Cardiac muscle cell (in vitro differentiated cells and primary cell): ENCODE results near the gene SYCE3. TPM values are rescaled to one million over a fixed set of nuclear protein-coding genes. Genes with fewer than 3 reads are reported as not detected.

Experiments used
- DNase-seq, 2 donors: peaks; one replicate each; pipeline versions ENCODE4 v3.0.0 to v3.0.0-alpha.2; 2010 to 2017; ENCODE audit warnings: low read depth in 1 of 2, low spot score in 1 of 2
- H3K27ac ChIP-seq: fragments of 200-600 bp; sonication (generic); 2 replicates; pipeline ENCODE4 v1.5.1; 2016
- H3K27me3 ChIP-seq: fragments of 200-600 bp; sonication (generic); 2 replicates; pipeline ENCODE4 v1.6.0; 2016; ENCODE audit warnings: control low read depth
- H3K36me3 ChIP-seq: fragments of 200-600 bp; sonication (generic); 2 replicates; pipeline ENCODE4 v1.5.1; 2016; ENCODE audit warnings: control low read depth
- H3K4me1 ChIP-seq: fragments of 200-600 bp; sonication (generic); 2 replicates; pipeline ENCODE4 v1.8.1; 2017; ENCODE audit warnings: low read depth, mild to moderate bottlenecking, mixed run types
- H3K4me3 ChIP-seq: fragments of 200-600 bp; sonication (generic); 2 replicates; pipeline ENCODE4 v1.5.1; 2016; ENCODE audit warnings: mild to moderate bottlenecking
- H3K9me3 ChIP-seq: fragments of 200-600 bp; sonication (generic); 2 replicates; pipeline ENCODE4 v1.5.1; 2017; ENCODE audit warnings: low read depth, mild to moderate bottlenecking, control low read depth
- polyA plus RNA-seq: library from polyadenylated mRNA; unstranded; fragments of >200 nt; fragmentation: Nextera tagmentation; extraction: Ambion mirVana; gene quantifications from 2 replicates; pipeline ENCODE4 v1.2.1, GENCODE V29; 2016
- total RNA-seq: library from RNA; depleted of rRNA; stranded (reverse); fragments of >200 nt; gene quantifications from 2 replicates; pipeline ENCODE4 v1.2.3, GENCODE V29; 2016
- TF ChIP-seq, protein P1 (sequence below): IDR thresholded peaks from 2 replicates; pipeline ENCODE4 v1.5.1; 2012; ENCODE audit warnings: low read depth, mild to moderate bottlenecking, low read length

Gene SYCE3
- total and polyA plus RNA-seq, 2 experiments from 2014 or later = not detected

DNA sequence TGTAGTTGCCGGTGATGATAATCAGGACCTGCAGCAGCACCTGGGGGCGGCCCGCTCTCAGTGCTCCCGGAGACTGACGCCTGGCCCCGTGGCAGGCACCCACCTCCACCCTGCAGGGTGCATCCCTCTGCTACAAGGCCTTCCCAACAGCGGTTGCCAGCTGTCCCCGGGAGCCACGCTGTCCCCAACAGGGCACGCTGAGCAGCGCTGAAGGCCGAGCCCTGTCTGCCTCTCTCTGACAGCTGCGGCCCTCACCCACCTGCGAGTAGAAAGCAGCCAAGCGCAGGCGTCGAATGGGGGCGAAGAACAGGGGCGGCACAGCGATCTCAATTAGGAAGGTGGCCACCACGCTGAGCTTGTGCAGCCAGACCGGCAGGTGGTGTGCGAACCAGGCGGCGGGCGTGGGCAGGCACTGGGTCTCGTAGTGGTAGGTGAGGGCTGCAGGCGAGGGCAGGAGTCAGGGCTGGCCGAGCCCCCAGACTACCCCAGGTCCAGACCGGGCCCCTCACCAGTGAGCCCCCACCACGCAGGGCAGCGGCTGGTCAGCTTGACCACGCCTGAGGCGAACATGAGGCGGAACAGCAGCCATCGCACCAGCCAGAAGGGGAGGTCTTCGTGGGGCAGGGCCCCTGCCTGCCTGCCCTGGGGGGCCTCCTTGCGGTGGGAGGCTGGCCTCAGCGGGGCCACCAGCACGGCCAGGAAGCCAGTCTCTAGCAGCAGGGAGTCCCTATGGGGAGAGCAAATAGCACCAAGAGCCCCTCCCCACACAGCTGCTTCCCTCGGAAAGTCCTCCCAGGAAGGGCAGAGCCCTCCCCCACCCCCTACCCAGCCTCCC, 56.7 kb downstream of the SYCE3 start:
- H3K36me3 ChIP-seq = peaks cover 8% of the 10 kb centered on the region
- no peaks in the 10 kb centered on the region for H3K27me3 ChIP-seq
- no peak overlapping the region for H3K27ac ChIP-seq
- peaks cover 8% of the 10 kb centered on the region for H3K4me1 ChIP-seq
- TF ChIP-seq, protein P1, sequence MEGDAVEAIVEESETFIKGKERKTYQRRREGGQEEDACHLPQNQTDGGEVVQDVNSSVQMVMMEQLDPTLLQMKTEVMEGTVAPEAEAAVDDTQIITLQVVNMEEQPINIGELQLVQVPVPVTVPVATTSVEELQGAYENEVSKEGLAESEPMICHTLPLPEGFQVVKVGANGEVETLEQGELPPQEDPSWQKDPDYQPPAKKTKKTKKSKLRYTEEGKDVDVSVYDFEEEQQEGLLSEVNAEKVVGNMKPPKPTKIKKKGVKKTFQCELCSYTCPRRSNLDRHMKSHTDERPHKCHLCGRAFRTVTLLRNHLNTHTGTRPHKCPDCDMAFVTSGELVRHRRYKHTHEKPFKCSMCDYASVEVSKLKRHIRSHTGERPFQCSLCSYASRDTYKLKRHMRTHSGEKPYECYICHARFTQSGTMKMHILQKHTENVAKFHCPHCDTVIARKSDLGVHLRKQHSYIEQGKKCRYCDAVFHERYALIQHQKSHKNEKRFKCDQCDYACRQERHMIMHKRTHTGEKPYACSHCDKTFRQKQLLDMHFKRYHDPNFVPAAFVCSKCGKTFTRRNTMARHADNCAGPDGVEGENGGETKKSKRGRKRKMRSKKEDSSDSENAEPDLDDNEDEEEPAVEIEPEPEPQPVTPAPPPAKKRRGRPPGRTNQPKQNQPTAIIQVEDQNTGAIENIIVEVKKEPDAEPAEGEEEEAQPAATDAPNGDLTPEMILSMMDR = no peak
- no peak for DNase-seq
- no peaks in the 10 kb centered on the region for H3K9me3 ChIP-seq
- peak overlapping the region; percentile 82 for H3K4me3 ChIP-seq

DNA sequence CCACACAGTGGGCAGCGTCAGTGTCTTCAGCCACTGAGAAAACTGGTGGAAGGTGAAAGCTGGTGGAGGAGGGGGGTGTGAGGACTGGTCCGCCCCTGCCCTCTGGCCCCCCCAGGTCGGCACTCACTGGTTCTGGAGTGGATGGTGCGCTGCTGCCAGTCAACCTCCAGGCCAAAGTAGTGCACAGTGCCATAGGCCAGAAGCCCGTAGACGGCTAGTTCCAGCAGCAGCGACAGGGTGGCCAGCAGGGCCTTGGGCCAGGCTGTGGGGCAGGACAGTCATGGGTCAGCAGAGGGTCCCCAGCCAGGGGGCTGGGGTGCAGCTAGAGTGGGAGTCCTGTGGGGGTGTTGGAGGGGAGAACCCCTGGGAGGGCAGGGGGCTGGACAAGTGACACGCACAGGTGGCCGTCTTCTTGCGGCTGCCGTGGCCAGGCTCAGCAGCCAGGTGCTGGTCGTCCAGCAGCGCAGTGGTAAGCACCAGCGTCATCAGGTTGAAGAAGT, 57.4 kb downstream of the SYCE3 start:
- DNase-seq = no peak
- Histone ChIP-seq H3K27me3 (no peaks in the 10 kb centered on the region), H3K4me3 (no peak overlapping the region), H3K27ac (no peak overlapping the region), H3K4me1 (peaks cover 8% of the 10 kb centered on the region), H3K36me3 (peaks cover 8% of the 10 kb centered on the region), H3K9me3 (no peaks in the 10 kb centered on the region)
- TF ChIP-seq, protein P1 = no peak

DNA sequence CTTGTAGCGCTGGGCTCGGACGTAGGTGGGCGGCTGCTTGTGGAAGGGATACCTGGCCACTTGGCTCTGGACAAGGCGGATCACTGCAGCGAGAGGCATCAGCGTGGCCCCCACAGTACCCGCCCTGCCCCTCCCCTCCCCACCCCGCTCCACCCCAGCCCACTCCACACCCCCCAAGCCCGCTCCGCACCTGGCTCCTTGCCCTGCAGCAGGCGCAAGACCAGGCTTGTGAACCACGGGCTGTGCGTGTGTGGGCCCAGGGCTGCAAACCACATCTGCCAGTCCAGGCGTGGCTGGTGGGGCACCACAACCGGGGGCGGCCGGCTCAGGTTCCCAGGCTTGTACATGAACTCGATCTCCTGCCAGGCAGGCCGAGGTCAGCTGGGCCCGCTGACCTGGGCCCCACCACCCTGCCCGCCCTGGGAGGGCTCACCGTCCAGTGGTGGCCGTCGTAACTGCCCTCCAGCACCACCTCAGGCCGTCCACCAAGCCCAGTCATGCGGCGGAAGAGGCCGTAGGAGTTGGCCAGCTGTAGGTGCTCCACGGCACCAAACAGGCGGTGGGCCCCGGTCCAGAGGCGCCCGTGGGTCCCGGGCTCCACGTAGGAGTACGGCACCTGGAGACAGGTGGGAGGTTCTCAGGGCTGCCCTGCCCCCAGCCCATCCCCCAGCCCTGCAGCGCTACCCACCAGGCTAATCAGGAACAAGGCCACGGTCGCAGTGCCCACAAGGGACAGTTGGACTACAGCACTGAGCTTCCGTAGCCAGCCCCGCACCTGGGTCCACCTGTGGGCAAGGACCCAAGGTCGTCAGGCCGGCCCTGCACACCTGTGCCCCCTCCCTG, 58.1 kb downstream of the SYCE3 start:
- DNase-seq = no peak
- peaks cover 8% of the 10 kb centered on the region for H3K4me1 ChIP-seq
- H3K9me3 ChIP-seq = no peaks in the 10 kb centered on the region
- H3K27ac ChIP-seq = no peak overlapping the region
- H3K4me3 ChIP-seq = no peak overlapping the region
- H3K27me3 ChIP-seq = no peaks in the 10 kb centered on the region
- H3K36me3 ChIP-seq = peaks cover 8% of the 10 kb centered on the region
- TF ChIP-seq, protein P1 = no peak

DNA sequence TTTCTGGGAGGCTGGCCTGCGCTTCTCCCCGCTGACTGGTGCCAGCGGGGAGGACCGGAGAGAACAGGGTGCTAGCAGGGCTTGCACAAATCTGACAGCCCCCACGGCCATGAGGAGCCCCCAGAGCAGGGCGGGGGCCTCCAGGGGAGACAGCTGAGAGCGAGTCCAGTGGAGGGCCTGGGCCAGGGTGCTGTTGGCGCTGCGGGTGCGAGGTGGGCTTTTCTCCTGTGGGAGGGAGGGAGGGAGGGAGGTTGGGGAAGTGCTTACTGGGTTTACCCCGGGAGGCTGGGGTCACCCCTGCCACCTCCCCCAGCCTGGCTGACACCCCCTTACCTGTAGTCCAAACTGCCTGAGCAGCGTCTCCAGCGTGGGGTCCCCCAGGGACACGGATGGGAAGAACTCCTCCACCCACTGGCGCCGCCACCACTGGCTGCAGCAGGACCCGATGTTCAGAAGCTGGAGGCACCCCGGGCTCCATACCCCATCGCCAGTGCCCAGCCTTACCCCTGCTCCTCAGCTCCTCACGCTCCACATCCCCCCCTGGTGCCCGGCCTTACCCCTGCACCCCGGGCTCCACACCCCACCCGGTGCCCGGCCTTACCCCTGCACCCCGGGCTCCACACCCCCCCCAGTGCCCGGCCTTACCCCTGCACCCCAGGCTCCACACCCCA, 59.1 kb downstream of the SYCE3 start:
- peaks cover 8% of the 10 kb centered on the region for H3K36me3 ChIP-seq
- no peak overlapping the region for H3K4me3 ChIP-seq
- H3K27ac ChIP-seq = no peak overlapping the region
- H3K9me3 ChIP-seq = no peaks in the 10 kb centered on the region
- H3K4me1 ChIP-seq = peaks cover under 1% of the 10 kb centered on the region
- TF ChIP-seq, protein P1 = no peak
- DNase-seq = no peak
- no peaks in the 10 kb centered on the region for H3K27me3 ChIP-seq
